Breast epithelium (tissue), 4 donors: ENCODE data around the gene DUSP7. TPM values are rescaled to one million over a fixed set of nuclear protein-coding genes. Genes with fewer than 3 reads are reported as not detected.

Experiments used
- DNase-seq, 2 donors: peaks; one replicate each; pipeline ENCODE4 v3.0.0-alpha.2; 2019; ENCODE audit warnings: low spot score in 2 of 2
- H3K27ac ChIP-seq, 2 donors: fragments of 200-600 bp; sonication (generic) in 1 of 2; one replicate each; pipeline ENCODE4 v1.5.1; 2016 to 2019; ENCODE audit warnings: mild to moderate bottlenecking in 1 of 2
- H3K27me3 ChIP-seq, 2 donors: fragments of 200-600 bp; sonication (generic) in 1 of 2; one replicate each; pipeline versions ENCODE4 v1.5.1 to v1.6.0; 2017 to 2019; ENCODE audit warnings: control low read depth in 1 of 2, mild to moderate bottlenecking in 1 of 2
- H3K36me3 ChIP-seq: fragments of 200-600 bp; one replicate; pipeline ENCODE4 v1.5.1; 2019
- H3K4me1 ChIP-seq, 2 donors: fragments of 200-600 bp; sonication (generic); one replicate each; pipeline ENCODE4 v1.5.1; 2016 to 2019; ENCODE audit warnings: control low read depth in 1 of 2
- H3K4me3 ChIP-seq, 3 donors: fragments of 200-600 bp; sonication (generic); 1 replicate in 2 of 3; 2 replicates in 1 of 3; pipeline ENCODE4 v1.5.1; 2016 to 2019; ENCODE audit warnings: mild to moderate bottlenecking in 3 of 3, moderate library complexity in 2 of 3
- H3K9me3 ChIP-seq, 2 donors: fragments of 200-600 bp; sonication (generic) in 1 of 2; one replicate each; pipeline ENCODE4 v1.5.1; 2016 to 2019; ENCODE audit warnings: control low read depth in 1 of 2
- CTCF ChIP-seq, 3 donors: fragments of 450-650 bp; IDR thresholded peaks; one replicate each; pipeline ENCODE4 v1.5.1; 2016 to 2017; ENCODE audit warnings: antibody characterized with exemption in 3 of 3, mild to moderate bottlenecking in 3 of 3, moderate library complexity in 3 of 3
- POLR2A ChIP-seq: fragments of 450-650 bp; IDR thresholded peaks from one replicate; pipeline ENCODE4 v1.6.1; 2016; ENCODE audit warnings: antibody characterized with exemption, mild to moderate bottlenecking, moderate library complexity
- POLR2AphosphoS5 ChIP-seq, 3 donors: sonication (generic); formaldehyde crosslinking; IDR thresholded peaks; one replicate each; pipeline ENCODE4 v1.6.1; 2017; ENCODE audit warnings: antibody characterized with exemption in 3 of 3
- intact Hi-C: fragments of 100-400 bp; cut with DNase I; formaldehyde crosslinking; loops from one replicate; pipeline ENCODE4 v1.15.1; 2023; ENCODE audit warnings: low total_unique reads
- total RNA-seq, 3 donors: library from RNA; depleted of rRNA; stranded (reverse); fragments of >200 nt; gene quantifications; one replicate each; pipeline ENCODE4 v1.1.0, GENCODE V29; 2016

DUSP7 gene
- total RNA-seq, 3 donors from 2014 or later = 7.0 to 11.1 (median 8.6) TPM

- Histone ChIP-seq H3K4me1 (no peaks in the 10 kb centered on the region), H3K27ac (no peak overlapping the region), H3K36me3 (no peaks in the 10 kb centered on the region), H3K9me3 (no peaks in the 10 kb centered on the region), H3K27me3 (no peaks in the 10 kb centered on the region), H3K4me3 (no peak overlapping the region)
- DNase-seq = no peak
- intact Hi-C loops = no loop called here
- TF ChIP-seq POLR2A (no peak), CTCF (IDR thresholded peaks at IDR 0.05) (no peak), POLR2AphosphoS5 (IDR thresholded peaks at IDR 0.05) (no peak)
Observed at GRCh38 chr3:52097851-52098507, 41.6 kb upstream of the DUSP7 start.

GRCh38 chr3:52095990-52096775 lies 39.8 kb upstream of the DUSP7 start:
- TF ChIP-seq POLR2A (no peak), CTCF (IDR thresholded peaks at IDR 0.05) (no peak), POLR2AphosphoS5 (IDR thresholded peaks at IDR 0.05) (no peak)
- Histone ChIP-seq H3K27ac (no peak overlapping the region), H3K27me3 (no peaks in the 10 kb centered on the region), H3K9me3 (no peaks in the 10 kb centered on the region), H3K4me1 (no peaks in the 10 kb centered on the region), H3K36me3 (no peaks in the 10 kb centered on the region), H3K4me3 (no peak overlapping the region)
- intact Hi-C loops = no loop called here
- no peak for DNase-seq

- no peak for DNase-seq
- TF ChIP-seq CTCF (IDR thresholded peaks at IDR 0.05) (no peak), POLR2A (no peak), POLR2AphosphoS5 (IDR thresholded peaks at IDR 0.05) (no peak)
- intact Hi-C loops = loop anchor here (1.0 kb wide), 1 partner anchor 27 kb away; no protein-coding TSS in a partner anchor
Observed at GRCh38 chr3:52094571-52095485, 38.5 kb upstream of the DUSP7 start.

GRCh38 chr3:52093756-52094545 lies 37.6 kb upstream of the DUSP7 start:
- Histone ChIP-seq H3K4me1 (no peaks in the 10 kb centered on the region), H3K27ac (no peak overlapping the region), H3K27me3 (no peaks in the 10 kb centered on the region), H3K4me3 (no peak overlapping the region), H3K9me3 (no peaks in the 10 kb centered on the region), H3K36me3 (no peaks in the 10 kb centered on the region)
- DNase-seq = no peak
- TF ChIP-seq POLR2A (no peak), CTCF (IDR thresholded peaks at IDR 0.05) (no peak), POLR2AphosphoS5 (IDR thresholded peaks at IDR 0.05) (no peak)
- intact Hi-C loops = loop anchor here (1.0 kb wide), 1 partner anchor 28 kb away; no protein-coding TSS in a partner anchor

More at GRCh38 chr3:52094571-52095485, 38.5 kb upstream of the DUSP7 start:
- no peaks in the 10 kb centered on the region for H3K27me3 ChIP-seq
- H3K9me3 ChIP-seq = no peaks in the 10 kb centered on the region
- H3K4me3 ChIP-seq = no peak overlapping the region
- H3K36me3 ChIP-seq = no peaks in the 10 kb centered on the region
- H3K27ac ChIP-seq = no peak overlapping the region
- no peaks in the 10 kb centered on the region for H3K4me1 ChIP-seq
